Natural killer cell (primary cell): ENCODE results near the gene SLC6A3. TPM values are rescaled to one million over a fixed set of nuclear protein-coding genes. Genes with fewer than 3 reads are reported as not detected.

Experiments
- ATAC-seq, 3 donors: fragments of 150-1000 bp in 2 of 3; fragments of 200-7000 bp in 1 of 3; cut with Tn5 transposase; 1 replicate in 1 of 3; 2 replicates in 2 of 3; pipeline ENCODE4 v1.10.0; 2021; ENCODE audit warnings: mild to moderate bottlenecking in 2 of 3, moderate library complexity in 2 of 3
- DNase-seq, 2 donors: peaks; one replicate each; pipeline versions ENCODE4 v3.0.0 to v3.0.0-alpha.2; 2013 to 2021; ENCODE audit warnings: mixed read lengths in 1 of 2
- H3K27ac ChIP-seq: one replicate; pipeline ENCODE4 v1.5.1; 2013; ENCODE audit warnings: mild to moderate bottlenecking, low read length
- H3K27me3 ChIP-seq: one replicate; pipeline ENCODE4 v1.6.1; 2013; ENCODE audit warnings: low read length; ENCODE audit not compliant: control insufficient read depth, insufficient read depth
- H3K36me3 ChIP-seq: one replicate; pipeline ENCODE4 v1.6.1; 2013; ENCODE audit warnings: low read length; ENCODE audit not compliant: control insufficient read depth, insufficient read depth
- H3K4me1 ChIP-seq: one replicate; pipeline ENCODE4 v1.6.1; 2013; ENCODE audit warnings: low read length; ENCODE audit not compliant: control insufficient read depth, insufficient read depth
- H3K4me3 ChIP-seq: one replicate; pipeline ENCODE4 v1.5.1; 2013; ENCODE audit warnings: low read length
- H3K9me3 ChIP-seq: one replicate; pipeline ENCODE4 v1.6.1; 2013; ENCODE audit warnings: low read length; ENCODE audit not compliant: control insufficient read depth, insufficient read depth
- H3K27ac Mint-ChIP-seq, 2 donors: one replicate each; pipeline ENCODE4 v1.8.0; 2022; ENCODE audit warnings: mild to moderate bottlenecking in 2 of 2, mixed read lengths in 2 of 2, moderate library complexity in 1 of 2
- H3K27me3 Mint-ChIP-seq, 2 donors: one replicate each; pipeline ENCODE4 v1.8.0; 2022; ENCODE audit warnings: low read depth in 2 of 2, mixed read lengths in 2 of 2
- H3K36me3 Mint-ChIP-seq: one replicate; pipeline ENCODE4 v1.8.0; 2022; ENCODE audit warnings: mixed read lengths
- H3K4me1 Mint-ChIP-seq, 2 donors: one replicate each; pipeline ENCODE4 v1.8.0; 2022; ENCODE audit warnings: mixed read lengths in 2 of 2
- H3K4me3 Mint-ChIP-seq: one replicate; pipeline ENCODE4 v1.8.0; 2022; ENCODE audit warnings: mild to moderate bottlenecking, moderate library complexity, mixed read lengths
- H3K9me3 Mint-ChIP-seq, 2 donors: one replicate each; pipeline ENCODE4 v1.8.0; 2022; ENCODE audit warnings: mixed read lengths in 2 of 2
- CTCF ChIP-seq: fragments of 200-600 bp; IDR thresholded peaks from one replicate; pipeline ENCODE4 v1.8.0; 2022; ENCODE audit warnings: antibody characterized with exemption
- WGBS: methylation state at CpG from one replicate; pipeline ENCODE4 v1.1.7; 2013; ENCODE audit warnings: missing lambda C conversion rate; ENCODE audit not compliant: insufficient coverage; 5-methylcytosine and 5-hydroxymethylcytosine counted together
- intact Hi-C: fragments of 100-400 bp; cut with micrococcal nuclease; formaldehyde crosslinking; loops from one replicate; pipeline ENCODE4 v1.14.2; 2022
- total RNA-seq, 4 donors: library from RNA; stranded (reverse); fragments of 120-200 nt in 1 of 4; gene quantifications; one replicate each; pipeline versions ENCODE4 v1.2.3 to v1.2.4, GENCODE V29; 2013 to 2022

Gene SLC6A3
- total RNA-seq, 3 donors from 2014 or later (not counting 1 experiment from before 2014, with no cell fraction given) = not detected

GRCh38 chr5:1418238-1418920 lies 26.9 kb downstream of the SLC6A3 start:
- H3K36me3 Mint-ChIP-seq = no peaks in the 10 kb centered on the region
- peaks cover under 1% of the 10 kb centered on the region for H3K27me3 ChIP-seq
- H3K27ac Mint-ChIP-seq = no peak overlapping the region
- H3K9me3 ChIP-seq = no peaks in the 10 kb centered on the region
- no peaks in the 10 kb centered on the region for H3K4me1 ChIP-seq
- no peaks in the 10 kb centered on the region for H3K36me3 ChIP-seq
- ATAC-seq (no peak), DNase-seq (no peak)
- no peak overlapping the region for H3K4me3 ChIP-seq
- H3K27ac ChIP-seq = no peak overlapping the region
- no peaks in the 10 kb centered on the region for H3K4me1 Mint-ChIP-seq
- intact Hi-C loops = no loop called here
- peaks cover 0 to 9% of the 10 kb centered on the region in 2 donors for H3K27me3 Mint-ChIP-seq
- 89% methylated on average over 2 of the region's 2 CpGs for WGBS
- peaks cover 0 to 6% of the 10 kb centered on the region in 2 donors for H3K9me3 Mint-ChIP-seq
- no peak for TF ChIP-seq CTCF
- H3K4me3 Mint-ChIP-seq = no peak overlapping the region

GRCh38 chr5:1417586-1418225 lies 27.5 kb downstream of the SLC6A3 start:
- H3K27me3 Mint-ChIP-seq = peaks cover 0 to 9% of the 10 kb centered on the region in 2 donors
- H3K27ac ChIP-seq = no peak overlapping the region
- no peaks in the 10 kb centered on the region for H3K4me1 Mint-ChIP-seq
- no peak for TF ChIP-seq CTCF
- intact Hi-C loops = no loop called here
- H3K4me3 ChIP-seq = no peak overlapping the region
- no peaks in the 10 kb centered on the region for H3K4me1 ChIP-seq
- ATAC-seq = no peak
- DNase-seq = no peak
- 77% methylated on average over 6 of the region's 6 CpGs for WGBS
- H3K36me3 Mint-ChIP-seq = no peaks in the 10 kb centered on the region
- no peak overlapping the region for H3K4me3 Mint-ChIP-seq
- H3K27ac Mint-ChIP-seq = no peak overlapping the region
- H3K27me3 ChIP-seq = peaks cover 2% of the 10 kb centered on the region
- no peaks in the 10 kb centered on the region for H3K36me3 ChIP-seq
- no peaks in the 10 kb centered on the region for H3K9me3 ChIP-seq
- H3K9me3 Mint-ChIP-seq = peaks cover 0 to 6% of the 10 kb centered on the region in 2 donors

- H3K4me3 Mint-ChIP-seq = no peak overlapping the region
- no peak overlapping the region for H3K27ac Mint-ChIP-seq
- H3K36me3 Mint-ChIP-seq = no peaks in the 10 kb centered on the region
- Histone ChIP-seq H3K9me3 (no peaks in the 10 kb centered on the region), H3K36me3 (no peaks in the 10 kb centered on the region), H3K27me3 (peaks cover 2% of the 10 kb centered on the region), H3K27ac (no peak overlapping the region), H3K4me1 (no peaks in the 10 kb centered on the region), H3K4me3 (no peak overlapping the region)
- ATAC-seq (no peak), DNase-seq (no peak)
- H3K27me3 Mint-ChIP-seq = peaks cover 0 to 13% of the 10 kb centered on the region in 2 donors
- WGBS = 86% methylated on average over 12 of the region's 12 CpGs
- TF ChIP-seq CTCF = no peak
- H3K9me3 Mint-ChIP-seq = peaks cover 0 to 6% of the 10 kb centered on the region in 2 donors
- peaks cover 0 to 1% of the 10 kb centered on the region in 2 donors for H3K4me1 Mint-ChIP-seq
- intact Hi-C loops = no loop called here
Observed at GRCh38 chr5:1416856-1417469, 28.3 kb downstream of the SLC6A3 start.
